Mesothelial cell of epicardium (in vitro differentiated cells): ENCODE results near the gene KLHL14. TPM values are rescaled to one million over a fixed set of nuclear protein-coding genes. Genes with fewer than 3 reads are reported as not detected.

ENCODE experiments used
- DNase-seq, 2 experiments: peaks; one replicate each; pipeline ENCODE4 v3.0.0; 2021; ENCODE audit warnings: low spot score in 2 of 2; ENCODE audit not compliant: unreplicated experiment in 2 of 2
- H3K27ac Mint-ChIP-seq: 2 replicates; pipeline ENCODE4 v1.8.0; 2021; ENCODE audit warnings: mixed read lengths
- H3K27me3 Mint-ChIP-seq: 2 replicates; pipeline ENCODE4 v1.8.0; 2021; ENCODE audit warnings: low read depth, mixed read lengths
- H3K36me3 Mint-ChIP-seq: 2 replicates; pipeline ENCODE4 v1.8.0; 2021; ENCODE audit warnings: mixed read lengths
- H3K4me1 Mint-ChIP-seq: 2 replicates; pipeline ENCODE4 v1.8.0; 2021; ENCODE audit warnings: mixed read lengths
- H3K4me3 Mint-ChIP-seq: 2 replicates; pipeline ENCODE4 v1.8.0; 2021; ENCODE audit warnings: mild to moderate bottlenecking, moderate library complexity, mixed read lengths
- H3K9me3 Mint-ChIP-seq: 2 replicates; pipeline ENCODE4 v1.8.0; 2021; ENCODE audit warnings: mixed read lengths
- total RNA-seq: library from RNA; stranded (reverse); gene quantifications from 3 replicates; pipeline ENCODE4 v1.2.1, GENCODE V29; 2021
- TF ChIP-seq, protein P1 (sequence below): fragments of 200-600 bp; sonication (generic); IDR thresholded peaks from one replicate; pipeline ENCODE4 v1.5.0; 2021; ENCODE audit warnings: antibody characterized with exemption; ENCODE audit not compliant: unreplicated experiment

The KLHL14 gene
- total RNA-seq, 1 donor from 2014 or later: 0.04 TPM

DNA sequence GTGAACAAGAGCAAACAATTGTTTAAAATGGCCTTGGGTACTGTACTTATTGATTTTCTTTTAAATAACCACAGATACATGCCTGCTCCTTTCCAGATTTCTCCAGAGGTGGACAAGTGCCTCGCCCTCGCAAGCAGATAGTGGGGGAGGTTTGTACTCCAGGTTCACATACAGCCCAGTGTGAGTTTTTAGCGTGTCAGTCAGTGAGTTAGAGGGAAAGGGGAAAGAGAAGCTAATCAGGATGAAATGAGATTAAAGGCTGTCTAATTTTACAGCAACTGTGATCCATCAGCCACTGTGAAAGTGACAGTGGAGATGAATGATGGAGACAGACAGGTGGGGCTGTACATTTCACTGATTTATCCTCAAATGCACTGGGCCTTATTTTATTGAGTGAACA is 74.7 kb downstream of the KLHL14 start:
- Mint-ChIP-seq H3K4me1 (peaks cover 8% of the 10 kb centered on the region), H3K4me3 (no peak overlapping the region), H3K27me3 (peaks cover 30% of the 10 kb centered on the region), H3K9me3 (no peaks in the 10 kb centered on the region), H3K27ac (no peak overlapping the region), H3K36me3 (no peaks in the 10 kb centered on the region)
- DNase-seq: no peak
- TF ChIP-seq, protein P1, sequence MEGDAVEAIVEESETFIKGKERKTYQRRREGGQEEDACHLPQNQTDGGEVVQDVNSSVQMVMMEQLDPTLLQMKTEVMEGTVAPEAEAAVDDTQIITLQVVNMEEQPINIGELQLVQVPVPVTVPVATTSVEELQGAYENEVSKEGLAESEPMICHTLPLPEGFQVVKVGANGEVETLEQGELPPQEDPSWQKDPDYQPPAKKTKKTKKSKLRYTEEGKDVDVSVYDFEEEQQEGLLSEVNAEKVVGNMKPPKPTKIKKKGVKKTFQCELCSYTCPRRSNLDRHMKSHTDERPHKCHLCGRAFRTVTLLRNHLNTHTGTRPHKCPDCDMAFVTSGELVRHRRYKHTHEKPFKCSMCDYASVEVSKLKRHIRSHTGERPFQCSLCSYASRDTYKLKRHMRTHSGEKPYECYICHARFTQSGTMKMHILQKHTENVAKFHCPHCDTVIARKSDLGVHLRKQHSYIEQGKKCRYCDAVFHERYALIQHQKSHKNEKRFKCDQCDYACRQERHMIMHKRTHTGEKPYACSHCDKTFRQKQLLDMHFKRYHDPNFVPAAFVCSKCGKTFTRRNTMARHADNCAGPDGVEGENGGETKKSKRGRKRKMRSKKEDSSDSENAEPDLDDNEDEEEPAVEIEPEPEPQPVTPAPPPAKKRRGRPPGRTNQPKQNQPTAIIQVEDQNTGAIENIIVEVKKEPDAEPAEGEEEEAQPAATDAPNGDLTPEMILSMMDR: no peak

DNA sequence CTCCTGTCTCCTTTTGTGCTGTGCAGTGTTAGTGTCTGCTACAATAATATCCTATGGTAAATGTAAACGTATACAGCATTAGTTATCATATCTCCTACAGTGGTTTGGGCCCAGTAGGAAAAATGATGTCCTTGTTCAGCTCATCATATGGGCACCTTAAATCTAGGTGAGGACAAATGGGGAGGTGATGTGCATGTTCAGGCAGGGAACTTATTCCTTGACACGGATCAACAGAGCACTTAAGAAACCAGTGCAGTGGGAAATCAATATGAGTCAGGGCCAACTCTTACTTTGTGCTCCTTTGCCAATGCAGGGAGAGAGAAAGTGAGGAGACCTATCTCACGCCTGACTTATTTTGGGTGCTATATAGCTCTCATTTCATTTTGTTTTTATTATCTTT is 76.4 kb downstream of the KLHL14 start:
- peaks cover 26% of the 10 kb centered on the region for H3K27me3 Mint-ChIP-seq
- H3K27ac Mint-ChIP-seq: no peak overlapping the region
- H3K4me1 Mint-ChIP-seq: peaks cover 6% of the 10 kb centered on the region
- TF ChIP-seq, protein P1: no peak
- no peak for DNase-seq
- no peaks in the 10 kb centered on the region for H3K9me3 Mint-ChIP-seq
- H3K4me3 Mint-ChIP-seq: no peak overlapping the region
- H3K36me3 Mint-ChIP-seq: no peaks in the 10 kb centered on the region

DNA sequence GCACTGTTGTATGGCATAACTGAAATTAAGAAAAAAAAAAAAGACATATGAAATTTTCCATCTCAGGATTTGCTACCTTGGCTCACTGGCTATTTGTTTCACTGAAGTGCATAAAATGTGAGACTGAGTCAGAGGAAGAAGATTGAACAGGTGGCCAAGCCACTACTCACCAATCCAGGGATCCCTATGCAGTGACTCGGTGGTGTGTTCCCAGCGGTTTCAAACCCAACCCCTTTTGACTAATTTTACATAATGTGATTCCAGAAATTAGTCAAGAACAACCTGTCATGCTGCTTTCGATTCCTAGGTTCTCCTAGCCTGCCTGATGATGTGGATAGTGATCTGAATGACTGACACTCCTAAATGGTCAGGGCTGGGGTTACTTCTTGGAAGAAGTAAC is 77.3 kb downstream of the KLHL14 start:
- TF ChIP-seq, protein P1: no peak
- peaks cover 22% of the 10 kb centered on the region for H3K27me3 Mint-ChIP-seq
- no peaks in the 10 kb centered on the region for H3K9me3 Mint-ChIP-seq
- no peaks in the 10 kb centered on the region for H3K36me3 Mint-ChIP-seq
- no peak overlapping the region for H3K4me3 Mint-ChIP-seq
- H3K4me1 Mint-ChIP-seq: peaks cover 3% of the 10 kb centered on the region
- no peak overlapping the region for H3K27ac Mint-ChIP-seq
- no peak for DNase-seq

DNA sequence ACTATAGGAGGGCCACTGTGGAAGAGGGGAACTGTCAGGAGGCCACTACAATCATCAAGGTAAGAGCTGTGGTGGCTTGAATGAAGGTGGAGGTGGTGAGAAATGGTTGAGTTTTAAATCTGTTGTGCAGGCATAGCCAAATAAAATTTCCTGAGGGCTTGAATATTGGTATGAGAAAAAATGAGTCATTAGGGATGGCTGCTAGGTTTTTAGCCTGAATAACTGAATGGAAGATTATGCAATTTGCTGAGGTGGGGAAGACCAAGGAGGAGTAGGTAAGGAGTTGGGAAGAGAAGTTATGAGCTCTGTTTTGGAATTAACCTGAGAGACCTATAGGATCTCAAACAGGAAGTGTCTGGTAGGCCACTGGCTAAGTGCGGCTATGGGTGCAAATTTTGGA is 84.0 kb downstream of the KLHL14 start:
- DNase-seq: no peak
- no peaks in the 10 kb centered on the region for H3K4me1 Mint-ChIP-seq
- no peak overlapping the region for H3K4me3 Mint-ChIP-seq
- H3K27me3 Mint-ChIP-seq: peaks cover 12% of the 10 kb centered on the region
- TF ChIP-seq, protein P1: no peak
- H3K9me3 Mint-ChIP-seq: no peaks in the 10 kb centered on the region
- no peaks in the 10 kb centered on the region for H3K36me3 Mint-ChIP-seq
- H3K27ac Mint-ChIP-seq: no peak overlapping the region

DNA sequence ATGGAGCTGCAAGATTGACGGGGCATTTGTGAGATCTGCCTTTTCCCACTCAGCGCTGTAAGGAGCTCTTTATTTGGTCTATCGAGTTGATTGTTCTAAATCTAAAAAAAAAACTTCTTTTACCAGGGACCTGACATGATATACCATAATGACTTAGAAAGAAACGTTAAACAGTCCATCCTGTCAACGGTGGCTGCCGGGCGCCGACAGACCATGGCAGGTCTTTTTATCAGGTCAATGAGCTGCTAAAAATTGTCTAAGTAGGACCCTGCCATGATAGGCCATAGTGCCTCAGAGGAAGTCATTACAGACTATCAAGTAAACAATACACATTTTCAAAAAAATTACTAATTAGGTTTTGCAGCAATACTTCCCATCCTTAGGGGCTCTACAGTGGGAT is 87.9 kb downstream of the KLHL14 start:
- H3K27ac Mint-ChIP-seq: no peak overlapping the region
- no peaks in the 10 kb centered on the region for H3K4me1 Mint-ChIP-seq
- TF ChIP-seq, protein P1: no peak
- no peaks in the 10 kb centered on the region for H3K9me3 Mint-ChIP-seq
- no peak for DNase-seq
- peaks cover 32% of the 10 kb centered on the region for H3K27me3 Mint-ChIP-seq
- H3K36me3 Mint-ChIP-seq: no peaks in the 10 kb centered on the region
- no peak overlapping the region for H3K4me3 Mint-ChIP-seq

DNA sequence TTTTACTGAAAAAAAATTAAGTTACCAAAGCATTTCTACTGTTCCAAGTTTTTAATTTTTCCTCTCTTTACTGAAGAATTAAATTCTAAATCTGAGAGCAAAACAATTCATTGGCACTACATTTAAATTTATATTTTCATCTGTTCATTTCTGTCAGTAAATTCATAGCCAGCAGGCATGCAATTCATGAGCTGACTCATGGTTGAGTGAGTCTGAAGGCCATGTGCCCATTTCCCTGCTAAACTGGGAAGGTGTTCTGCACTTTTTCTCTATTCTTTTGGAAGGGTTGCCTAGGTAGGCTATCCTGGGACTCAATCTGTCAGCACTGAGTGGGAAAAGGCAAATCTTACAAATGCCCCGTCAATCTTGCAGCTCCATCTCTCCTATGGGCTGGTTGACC is 88.7 kb downstream of the KLHL14 start:
- Mint-ChIP-seq H3K27ac (no peak overlapping the region), H3K9me3 (no peaks in the 10 kb centered on the region), H3K4me3 (no peak overlapping the region), H3K4me1 (no peaks in the 10 kb centered on the region), H3K27me3 (peaks cover 35% of the 10 kb centered on the region), H3K36me3 (no peaks in the 10 kb centered on the region)
- no peak for DNase-seq
- TF ChIP-seq, protein P1: no peak
